Neural progenitor cell (in vitro differentiated cells): ENCODE measurements around the gene TGM2. TPM values are rescaled to one million over a fixed set of nuclear protein-coding genes. Genes with fewer than 3 reads are reported as not detected.

Experiments used
- DNase-seq: peaks from one replicate; pipeline ENCODE4 v3.0.0-alpha.2; 2016; ENCODE audit warnings: low spot score
- H2AFZ ChIP-seq: fragments of 200-600 bp; sonication (generic); replicated peaks from 2 replicates; pipeline ENCODE4 v1.6.1; 2016; ENCODE audit warnings: antibody characterized with exemption
- H3F3A ChIP-seq: fragments of 200-600 bp; sonication (generic); 2 replicates; pipeline ENCODE4 v1.6.1; 2016; ENCODE audit warnings: antibody characterized with exemption, low read depth
- H3K27ac ChIP-seq: fragments of 200-600 bp; sonication (generic); 2 replicates; pipeline ENCODE4 v1.5.1; 2016; ENCODE audit warnings: mild to moderate bottlenecking
- H3K27me3 ChIP-seq: fragments of 200-600 bp; sonication (generic); 2 replicates; pipeline ENCODE4 v1.6.1; 2016; ENCODE audit warnings: mild to moderate bottlenecking, moderate library complexity
- H3K36me3 ChIP-seq: fragments of 200-600 bp; sonication (generic); 2 replicates; pipeline ENCODE4 v1.5.1; 2016
- H3K4me1 ChIP-seq: fragments of 200-600 bp; sonication (generic); 2 replicates; pipeline ENCODE4 v1.6.1; 2016; ENCODE audit warnings: mixed run types
- H3K4me2 ChIP-seq: fragments of 200-600 bp; sonication (generic); 2 replicates; pipeline ENCODE4 v1.6.1; 2016
- H3K4me3 ChIP-seq: fragments of 200-600 bp; sonication (generic); 2 replicates; pipeline ENCODE4 v1.5.1; 2016
- H3K79me2 ChIP-seq: fragments of 200-600 bp; sonication (generic); 2 replicates; pipeline ENCODE4 v1.6.1; 2016; ENCODE audit warnings: low read depth
- H3K9ac ChIP-seq: fragments of 200-600 bp; sonication (generic); 2 replicates; pipeline ENCODE4 v1.6.1; 2016
- H3K9me3 ChIP-seq: fragments of 200-600 bp; sonication (generic); 2 replicates; pipeline ENCODE4 v1.5.1; 2016; ENCODE audit warnings: low read depth
- H4K20me1 ChIP-seq: fragments of 200-600 bp; sonication (generic); 2 replicates; pipeline ENCODE4 v1.6.1; 2016; ENCODE audit warnings: low read depth
- H3K27ac Mint-ChIP-seq: 3 replicates; pipeline ENCODE4 v1.8.0; 2021; ENCODE audit warnings: mixed read lengths
- H3K27me3 Mint-ChIP-seq: 2 replicates; pipeline ENCODE4 v1.8.0; 2022; ENCODE audit warnings: low read depth, mild to moderate bottlenecking, inconsistent platforms, moderate library complexity, mixed read lengths; ENCODE audit not compliant: insufficient read depth
- H3K36me3 Mint-ChIP-seq: 3 replicates; pipeline ENCODE4 v1.8.0; 2021; ENCODE audit warnings: mixed read lengths
- H3K4me1 Mint-ChIP-seq: 3 replicates; pipeline ENCODE4 v1.8.0; 2021; ENCODE audit warnings: mixed read lengths
- H3K4me3 Mint-ChIP-seq: 3 replicates; pipeline ENCODE4 v1.8.0; 2021; ENCODE audit warnings: mild to moderate bottlenecking, moderate library complexity, mixed read lengths
- H3K9me3 Mint-ChIP-seq: 3 replicates; pipeline ENCODE4 v1.8.0; 2020; ENCODE audit warnings: mixed read lengths
- EZH2 ChIP-seq: fragments of 200-600 bp; sonication (generic); IDR thresholded peaks from 2 replicates; pipeline ENCODE4 v1.6.1; 2017; ENCODE audit warnings: antibody characterized with exemption, mild to moderate bottlenecking, moderate library complexity
- EZH2phosphoT487 ChIP-seq: fragments of 200-600 bp; sonication (generic); IDR thresholded peaks from 2 replicates; pipeline ENCODE4 v1.6.1; 2017; ENCODE audit warnings: antibody characterized with exemption
- small RNA-seq: library from RNA; depleted of rRNA; stranded (forward); fragments of <200 nt; gene quantifications from one replicate; pipeline ENCODE3, GENCODE V24; 2015
- total RNA-seq: library from RNA; depleted of rRNA; stranded (reverse); fragments of >200 nt; gene quantifications from 2 replicates; pipeline ENCODE4 v1.2.3, GENCODE V29; 2015; ENCODE audit warnings: low replicate concordance
- TF ChIP-seq, protein P1 (sequence below): fragments of 200-600 bp; sonication (generic); IDR thresholded peaks from 2 replicates; pipeline ENCODE4 v1.5.1; 2017; ENCODE audit warnings: antibody characterized with exemption, mild to moderate bottlenecking

Gene TGM2
- total RNA-seq, 1 donor from 2014 or later = 0.22 TPM

DNA sequence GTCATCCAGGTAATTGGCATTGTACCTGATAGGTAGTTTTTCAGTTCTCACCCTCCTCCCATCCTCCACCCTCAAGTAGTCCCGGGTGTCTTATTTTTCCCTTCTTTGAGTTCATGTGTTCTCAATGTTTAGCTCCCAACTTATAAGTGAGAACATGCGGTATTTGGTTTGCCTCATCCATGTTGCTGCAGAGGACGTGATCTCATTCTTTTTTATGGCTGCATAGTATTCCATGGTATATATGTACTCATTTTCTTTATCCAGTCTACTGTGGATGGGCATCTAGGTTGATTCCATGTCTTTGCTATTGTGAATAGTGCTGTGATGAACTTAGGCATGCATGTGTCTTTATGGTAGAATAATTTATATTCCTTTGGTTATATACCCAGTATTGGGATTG lies 85.7 kb downstream of the TGM2 start:
- peaks cover 68% of the 10 kb centered on the region for H3K79me2 ChIP-seq
- Mint-ChIP-seq H3K27ac (no peak overlapping the region), H3K27me3 (peaks cover 5% of the 10 kb centered on the region), H3K4me1 (no peaks in the 10 kb centered on the region), H3K9me3 (peaks cover 20% of the 10 kb centered on the region), H3K36me3 (peaks cover 53% of the 10 kb centered on the region), H3K4me3 (no peak overlapping the region)
- H3K27me3 ChIP-seq = no peaks in the 10 kb centered on the region
- no peak overlapping the region for H3K4me3 ChIP-seq
- no peaks in the 10 kb centered on the region for H3K9me3 ChIP-seq
- no peak for DNase-seq
- no peak overlapping the region for H2AFZ ChIP-seq
- no peaks in the 10 kb centered on the region for H3F3A ChIP-seq
- peaks cover 6% of the 10 kb centered on the region for H3K4me1 ChIP-seq
- H3K27ac ChIP-seq = no peak overlapping the region
- H3K36me3 ChIP-seq = no peaks in the 10 kb centered on the region
- H3K9ac ChIP-seq = no peak overlapping the region
- peaks cover 4% of the 10 kb centered on the region for H4K20me1 ChIP-seq
- no peak overlapping the region for H3K4me2 ChIP-seq
- TF ChIP-seq EZH2 (no peak), EZH2phosphoT487 (no peak)
- TF ChIP-seq, protein P1, sequence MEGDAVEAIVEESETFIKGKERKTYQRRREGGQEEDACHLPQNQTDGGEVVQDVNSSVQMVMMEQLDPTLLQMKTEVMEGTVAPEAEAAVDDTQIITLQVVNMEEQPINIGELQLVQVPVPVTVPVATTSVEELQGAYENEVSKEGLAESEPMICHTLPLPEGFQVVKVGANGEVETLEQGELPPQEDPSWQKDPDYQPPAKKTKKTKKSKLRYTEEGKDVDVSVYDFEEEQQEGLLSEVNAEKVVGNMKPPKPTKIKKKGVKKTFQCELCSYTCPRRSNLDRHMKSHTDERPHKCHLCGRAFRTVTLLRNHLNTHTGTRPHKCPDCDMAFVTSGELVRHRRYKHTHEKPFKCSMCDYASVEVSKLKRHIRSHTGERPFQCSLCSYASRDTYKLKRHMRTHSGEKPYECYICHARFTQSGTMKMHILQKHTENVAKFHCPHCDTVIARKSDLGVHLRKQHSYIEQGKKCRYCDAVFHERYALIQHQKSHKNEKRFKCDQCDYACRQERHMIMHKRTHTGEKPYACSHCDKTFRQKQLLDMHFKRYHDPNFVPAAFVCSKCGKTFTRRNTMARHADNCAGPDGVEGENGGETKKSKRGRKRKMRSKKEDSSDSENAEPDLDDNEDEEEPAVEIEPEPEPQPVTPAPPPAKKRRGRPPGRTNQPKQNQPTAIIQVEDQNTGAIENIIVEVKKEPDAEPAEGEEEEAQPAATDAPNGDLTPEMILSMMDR = no peak

DNA sequence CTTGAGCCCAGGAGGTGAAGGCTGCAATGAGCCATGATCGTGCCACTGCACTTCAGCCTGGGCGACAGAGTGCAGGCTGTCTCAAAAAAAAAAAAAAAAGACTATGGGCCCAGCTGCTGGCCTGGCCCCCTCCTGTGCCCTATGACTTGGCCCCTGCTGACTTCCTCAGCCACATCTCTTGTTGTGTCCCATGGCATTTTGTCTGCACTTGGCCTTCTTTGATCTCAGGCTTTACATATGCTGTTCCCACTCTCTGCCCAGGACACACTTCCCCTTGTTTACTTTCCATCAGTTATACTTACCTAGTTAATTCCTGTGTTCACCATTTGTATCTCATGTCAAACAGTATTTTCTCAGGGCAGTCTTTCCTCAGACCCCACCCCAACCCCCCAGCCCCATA lies 87.0 kb downstream of the TGM2 start:
- H3K4me2 ChIP-seq = no peak overlapping the region
- no peaks in the 10 kb centered on the region for H3K9me3 ChIP-seq
- TF ChIP-seq EZH2phosphoT487 (no peak), EZH2 (no peak)
- TF ChIP-seq, protein P1 = no peak
- no peaks in the 10 kb centered on the region for H3F3A ChIP-seq
- peaks cover 62% of the 10 kb centered on the region for H3K79me2 ChIP-seq
- H4K20me1 ChIP-seq = peaks cover 10% of the 10 kb centered on the region
- no peak overlapping the region for H3K4me3 ChIP-seq
- H2AFZ ChIP-seq = no peak overlapping the region
- no peaks in the 10 kb centered on the region for H3K4me1 Mint-ChIP-seq
- peaks cover 55% of the 10 kb centered on the region for H3K36me3 Mint-ChIP-seq
- no peak overlapping the region for H3K4me3 Mint-ChIP-seq
- DNase-seq = no peak
- H3K27me3 Mint-ChIP-seq = peaks cover 5% of the 10 kb centered on the region
- H3K27ac ChIP-seq = no peak overlapping the region
- H3K9ac ChIP-seq = no peak overlapping the region
- peaks cover 2% of the 10 kb centered on the region for H3K4me1 ChIP-seq
- no peaks in the 10 kb centered on the region for H3K36me3 ChIP-seq
- peaks cover 20% of the 10 kb centered on the region for H3K9me3 Mint-ChIP-seq
- H3K27ac Mint-ChIP-seq = no peak overlapping the region
- no peaks in the 10 kb centered on the region for H3K27me3 ChIP-seq

Small RNAs within 50 kb of the gene (small RNA-seq; reads per million reads assigned to genes)
- gene RN7SL237P = not detected

Other genes starting within 250 kb of the TGM2 start
- gene TTI1, start 131.8 kb downstream of the TGM2 start, total RNA-seq = 52.1 and 55.9 TPM in 2 replicates
- gene RPRD1B, start 131.5 kb downstream of the TGM2 start, total RNA-seq = 21.6 and 37.7 TPM in 2 replicates
- 0.22 TPM in 2 replicates for gene KIAA1755, start 95.5 kb upstream of the TGM2 start, total RNA-seq
- gene BPI, start 138.9 kb upstream of the TGM2 start, total RNA-seq = not detected in 2 replicates
- not detected in 2 replicates for gene LBP, start 181.2 kb upstream of the TGM2 start, total RNA-seq